Glomerular visceral epithelial cell (primary cell): ENCODE measurements around the gene RUBCNL.
A peak's percentile ranks its signal among the peaks of the same experiment; 100 is the strongest.
"Not testable (repeated sequence)": the region's sequence is repeated elsewhere in the genome, so short reads cannot be mapped to it uniquely, and the experiment has no call there.

ENCODE experiments used
- DNase-seq: peaks from one replicate; pipeline ENCODE4 v3.0.0-alpha.2; 2016; ENCODE audit errors: extremely low spot score

RUBCNL gene

DNA sequence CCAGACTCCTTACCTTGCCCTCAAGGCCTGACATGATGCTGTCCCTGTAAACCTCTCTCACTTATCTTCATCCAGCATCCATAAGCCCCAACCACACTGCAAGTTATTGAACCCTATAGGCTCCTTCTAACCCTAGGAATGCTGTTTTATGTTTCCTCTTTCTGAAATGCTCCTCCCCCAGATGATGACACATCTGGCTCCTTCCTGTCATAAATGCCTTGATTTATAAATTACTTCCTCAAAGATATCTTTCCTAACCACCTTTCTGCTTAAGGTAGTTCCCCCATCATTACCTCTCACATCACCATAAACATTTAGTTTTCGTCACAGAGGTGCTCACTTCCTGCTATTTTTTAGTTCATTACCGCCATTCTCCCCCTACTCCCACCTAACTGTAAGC, 12.3 kb downstream of the RUBCNL start:
- no peak for DNase-seq

- DNase-seq = no peak
Observed at GRCh38 chr13:46373623-46374022, 13.4 kb downstream of the RUBCNL start.

- not testable (repeated sequence) for DNase-seq
Observed at GRCh38 chr13:46372938-46373337, 14.1 kb downstream of the RUBCNL start.

DNA sequence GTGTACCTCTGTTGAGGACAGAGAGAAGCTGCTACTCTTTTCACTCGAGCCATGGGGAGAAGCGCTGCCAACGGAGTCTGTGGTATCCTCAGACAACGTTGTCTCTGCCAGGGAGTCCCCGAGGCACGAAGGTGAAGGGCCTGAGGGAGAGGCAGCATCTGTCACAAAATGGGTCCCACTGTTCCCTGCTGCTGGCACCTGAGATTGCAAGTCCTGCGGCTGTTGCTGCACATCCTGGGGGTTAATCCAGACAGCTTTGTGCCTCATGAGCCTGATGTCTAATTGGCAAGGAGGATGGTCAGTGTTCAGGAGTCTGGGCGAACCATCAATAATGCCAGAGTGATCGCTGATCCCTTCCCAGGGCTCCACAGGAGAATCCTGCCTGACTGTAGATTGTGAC, 15.0 kb downstream of the RUBCNL start:
- no peak for DNase-seq

DNA sequence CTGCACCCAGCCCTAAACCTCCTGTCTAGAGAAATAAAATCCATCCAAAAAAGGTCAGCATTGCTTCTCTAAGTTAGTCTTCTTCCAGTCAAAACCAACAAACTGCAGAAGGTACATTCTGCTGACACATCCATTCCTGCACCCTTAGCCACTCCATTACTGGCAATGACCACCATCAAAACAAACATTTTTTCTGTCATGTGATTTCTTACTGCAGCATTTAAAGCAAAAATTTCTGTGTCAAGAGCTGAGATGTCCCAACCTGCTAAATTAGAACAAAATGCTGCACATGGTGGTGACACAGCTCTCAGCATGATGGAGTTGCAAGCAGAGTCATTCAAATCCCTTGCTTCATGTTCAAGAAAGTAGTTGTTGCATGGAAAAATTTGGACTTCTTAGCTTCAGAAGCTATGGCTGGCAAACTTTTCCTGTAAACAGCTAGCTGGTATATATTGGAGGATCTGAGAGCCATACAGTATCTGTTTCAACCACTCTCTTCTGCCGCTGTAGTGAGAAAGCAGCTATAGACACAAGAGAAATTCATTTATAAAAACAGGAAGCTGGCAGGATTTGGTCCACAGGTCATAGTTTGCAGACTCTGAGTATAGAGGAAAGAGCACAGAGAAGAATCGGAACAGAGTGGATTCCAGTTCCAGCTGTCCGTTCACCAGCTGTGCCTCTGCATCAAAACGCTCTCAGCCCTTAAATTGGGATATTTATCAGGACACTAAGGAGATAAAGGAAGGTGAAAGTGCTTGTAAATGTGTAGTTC, 17.4 kb downstream of the RUBCNL start:
- no peak for DNase-seq

DNA sequence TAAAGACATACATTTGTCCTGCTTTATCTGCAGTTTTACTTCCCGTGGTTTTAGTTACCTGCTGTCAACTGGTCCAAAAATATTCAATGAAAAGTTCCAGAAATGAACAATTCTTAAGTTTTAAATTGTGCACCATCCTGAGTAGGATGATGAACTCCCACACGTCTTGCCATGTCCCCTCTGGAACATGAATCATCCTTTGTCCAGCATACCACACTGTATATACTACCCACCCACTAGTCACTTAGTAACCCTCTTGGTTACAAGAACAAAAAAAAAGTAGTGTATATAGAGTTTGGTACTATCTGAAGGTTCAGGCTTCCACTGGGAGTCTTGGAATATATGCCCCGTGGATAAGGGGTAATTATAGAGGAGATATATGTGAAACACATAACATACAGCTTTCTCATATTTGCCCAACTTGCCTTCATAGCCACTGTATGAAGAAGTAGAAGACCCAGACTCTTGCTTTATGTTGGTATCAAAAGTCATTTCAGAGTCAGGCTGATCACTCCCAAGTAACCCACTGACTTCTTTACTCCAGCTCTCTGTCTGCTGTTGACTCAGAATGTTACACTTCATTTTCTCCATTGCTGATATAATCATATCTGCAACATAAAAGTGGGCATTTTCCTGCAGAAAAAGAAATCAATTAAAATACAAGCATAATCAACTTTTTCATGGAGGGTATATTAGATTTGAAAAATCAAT, 19.3 kb downstream of the RUBCNL start:
- peak; percentile 42 for DNase-seq

- DNase-seq = no peak
Observed at GRCh38 chr13:46361276-46361934, 25.6 kb downstream of the RUBCNL start.

- DNase-seq = no peak
Observed at GRCh38 chr13:46360604-46361003, 26.4 kb downstream of the RUBCNL start.

- no peak for DNase-seq
Observed at GRCh38 chr13:46359714-46360113, 27.3 kb downstream of the RUBCNL start.

DNA sequence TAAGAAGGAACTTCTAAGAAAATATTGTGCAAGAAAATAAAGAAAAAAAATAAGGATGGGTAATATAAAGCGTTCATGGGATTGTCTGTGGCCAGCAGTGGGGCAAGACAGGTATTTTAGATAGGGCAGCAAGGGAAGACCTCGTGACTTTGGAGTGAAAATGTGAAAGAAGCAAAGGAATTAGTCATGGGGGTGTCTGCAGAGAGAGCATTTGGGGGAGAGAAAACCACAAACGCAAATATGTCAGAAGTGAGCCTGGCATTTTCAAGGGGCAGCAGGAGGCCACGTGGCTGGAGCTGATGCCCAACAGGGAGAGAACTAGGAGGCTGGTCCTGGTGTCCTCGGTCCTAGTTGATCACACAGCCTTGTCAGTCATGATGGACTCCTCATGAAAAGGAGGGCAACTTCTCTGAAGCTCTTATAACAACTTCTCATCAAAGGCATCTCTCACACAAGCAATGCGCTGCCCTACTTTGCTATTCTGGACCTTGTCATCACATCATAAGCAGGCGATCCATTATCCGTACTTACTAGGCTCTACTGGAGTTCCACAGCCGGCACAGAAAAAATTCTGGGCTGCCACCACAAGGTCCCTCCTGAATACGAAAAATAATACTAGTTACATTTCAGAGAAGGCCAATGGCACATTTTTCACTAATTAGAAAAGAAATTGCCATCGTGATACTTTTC, 31.0 kb downstream of the RUBCNL start:
- DNase-seq = peak; percentile 37

DNA sequence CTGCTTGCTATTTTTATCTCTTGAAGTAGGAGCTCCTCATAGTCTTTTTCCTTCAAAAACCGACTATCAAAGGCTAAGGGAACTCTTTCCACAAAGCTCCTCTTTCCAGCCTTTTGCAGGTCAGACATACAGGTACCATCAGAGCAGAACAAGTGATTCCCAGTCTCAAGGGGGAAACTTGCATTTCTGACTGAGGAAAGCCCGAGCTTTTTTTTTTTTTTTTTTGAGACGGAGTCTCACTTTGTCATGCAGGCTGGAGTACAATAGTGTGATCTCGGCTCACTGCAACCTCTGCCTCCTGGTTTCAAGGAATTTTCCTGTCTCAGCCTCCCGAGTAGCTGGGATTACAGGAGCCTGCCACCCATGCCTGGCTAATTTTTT, 32.0 kb downstream of the RUBCNL start:
- DNase-seq = peak; percentile 72

GRCh38 chr13:46354156-46355087, 32.6 kb downstream of the RUBCNL start:
- peak; percentile 91 for DNase-seq

GRCh38 chr13:46352805-46353204, 34.2 kb downstream of the RUBCNL start:
- DNase-seq = no peak

GRCh38 chr13:46350003-46350402, 37.0 kb downstream of the RUBCNL start:
- no peak for DNase-seq

DNA sequence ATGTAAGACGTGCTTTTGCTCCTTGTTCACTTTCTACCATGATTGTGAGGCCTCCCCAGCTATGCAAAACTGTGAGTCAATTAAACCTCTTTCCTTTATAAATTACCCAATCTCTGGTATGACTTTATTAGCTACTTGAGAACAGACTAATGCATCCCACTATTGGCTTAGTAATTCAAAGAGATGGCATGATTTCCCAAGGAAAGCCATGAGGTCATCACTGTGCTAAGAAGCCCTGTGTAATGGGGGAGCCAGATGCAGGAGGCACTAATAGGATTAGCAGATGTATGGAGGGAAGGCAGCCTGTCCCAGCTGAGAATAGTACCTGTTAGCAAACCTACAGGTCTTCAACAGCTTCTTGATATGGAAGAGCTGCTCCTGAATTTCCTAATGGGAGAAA, 38.1 kb downstream of the RUBCNL start:
- DNase-seq = no peak

GRCh38 chr13:46347277-46347676, 39.8 kb downstream of the RUBCNL start:
- no peak for DNase-seq

GRCh38 chr13:46345866-46346265, 41.2 kb downstream of the RUBCNL start:
- no peak for DNase-seq

DNA sequence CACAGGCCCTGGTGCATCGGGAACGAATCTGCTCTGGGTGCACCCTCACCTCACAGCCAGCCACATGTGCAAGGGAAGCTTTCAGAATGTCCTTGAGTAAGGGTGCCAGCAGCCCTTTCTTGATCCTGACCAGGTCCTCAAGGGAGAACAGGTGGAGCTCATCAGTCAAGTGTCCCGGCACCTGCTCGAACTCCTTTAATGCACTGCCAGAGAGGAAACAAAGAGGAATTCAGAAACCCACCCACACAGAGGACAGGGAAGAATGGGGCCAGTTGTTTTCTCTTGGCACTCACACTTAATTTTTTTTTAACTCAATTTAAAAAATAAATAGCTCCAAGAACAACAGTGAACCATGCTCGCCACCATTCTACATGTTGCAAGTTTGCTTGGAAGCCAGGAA, 41.7 kb downstream of the RUBCNL start:
- DNase-seq = no peak

- no peak for DNase-seq
Observed at GRCh38 chr13:46343279-46343994, 43.6 kb downstream of the RUBCNL start.

- no peak for DNase-seq
Observed at GRCh38 chr13:46342538-46342937, 44.5 kb downstream of the RUBCNL start.
